NCI-H2107 (cell line): ENCODE measurements around the gene NLRC5.
"Not testable (repeated sequence)": the region's sequence is repeated elsewhere in the genome, so short reads cannot be mapped to it uniquely, and the experiment has no call there.

ENCODE experiments used
- DNase-seq: peaks from one replicate; lab custom pipeline; 2025; lab: John Stamatoyannopoulos, UW

Gene NLRC5

GRCh38 chr16:56961386-56961785 is 28.0 kb upstream of the NLRC5 start:
- no peak for DNase-seq

GRCh38 chr16:56961851-56962281 is 27.5 kb upstream of the NLRC5 start, which contains the start of gene CETP:
TSS of gene CETP (plus strand) at chr16:56961950. CDS start at chr16:56961980, 30 bp downstream.
- no peak for DNase-seq

GRCh38 chr16:56964243-56965148 is 24.9 kb upstream of the NLRC5 start:
- no peak for DNase-seq

GRCh38 chr16:56965149-56966092 is 23.9 kb upstream of the NLRC5 start:
- no peak for DNase-seq

- no peak for DNase-seq
Observed at GRCh38 chr16:56966093-56966475, 23.3 kb upstream of the NLRC5 start.

GRCh38 chr16:56967733-56968132 is 21.6 kb upstream of the NLRC5 start:
- DNase-seq = no peak

- no peak for DNase-seq
Observed at GRCh38 chr16:56969769-56970168, 19.6 kb upstream of the NLRC5 start.

GRCh38 chr16:56970934-56971767 is 18.2 kb upstream of the NLRC5 start:
- no peak for DNase-seq

GRCh38 chr16:56971768-56972043 is 17.7 kb upstream of the NLRC5 start:
- DNase-seq = no peak

- no peak for DNase-seq
Observed at GRCh38 chr16:56972403-56973293, 16.7 kb upstream of the NLRC5 start.

- DNase-seq = no peak
Observed at GRCh38 chr16:56973294-56973689, 16.1 kb upstream of the NLRC5 start.

- DNase-seq = not testable (repeated sequence)
Observed at GRCh38 chr16:56973899-56974298, 15.5 kb upstream of the NLRC5 start.

GRCh38 chr16:56974549-56975300 is 14.6 kb upstream of the NLRC5 start:
- no peak for DNase-seq

GRCh38 chr16:56975714-56976113 is 13.6 kb upstream of the NLRC5 start:
- no peak for DNase-seq

GRCh38 chr16:56977216-56977615 is 12.1 kb upstream of the NLRC5 start:
- DNase-seq = no peak

GRCh38 chr16:56977823-56978430 is 11.4 kb upstream of the NLRC5 start:
- no peak for DNase-seq

GRCh38 chr16:56980201-56980535 is 9.2 kb upstream of the NLRC5 start:
- DNase-seq = no peak

GRCh38 chr16:56980792-56981724 is 8.3 kb upstream of the NLRC5 start:
- DNase-seq = no peak
